ENCODE data around the gene GALK1.

The GALK1 gene

GRCh38 chr17:75731086-75731715 lies 33.8 kb downstream of the GALK1 start:
- no peak overlapping the region for H3K4me3 ChIP-seq (ENCODE audit: low read length)
- no peaks in the 10 kb centered on the region for H3K9me3 ChIP-seq (replicated peaks; ENCODE audit: insufficient read depth, low read length)
- H3K79me2 ChIP-seq (ENCODE audit: low read length): no peaks in the 10 kb centered on the region
- no peak for DNase-seq
- H3K4me1 ChIP-seq (ENCODE audit: low read length): peaks cover 7% of the 10 kb centered on the region
- H3F3A ChIP-seq (ENCODE audit: insufficient read depth, low read length): no peaks in the 10 kb centered on the region
- no peak overlapping the region for H2AFZ ChIP-seq (ENCODE audit: low read length)
- no peak overlapping the region for H3K4me2 ChIP-seq (ENCODE audit: low read depth, low read length)
- H3K9ac ChIP-seq (ENCODE audit: low read length): no peak overlapping the region
- H3K36me3 ChIP-seq (replicated peaks; ENCODE audit: insufficient read depth, low read length): no peaks in the 10 kb centered on the region
- H3K9me2 ChIP-seq (replicated peaks; ENCODE audit: insufficient read depth, low read length): no peaks in the 10 kb centered on the region
- TF ChIP-seq EZH2 (optimal IDR thresholded peaks at IDR 0.05; ENCODE audit: low read depth, low read length) (no peak), CTCF (IDR thresholded peaks at IDR 0.05; ENCODE audit: low read length) (no peak), EZH2phosphoT487 (IDR thresholded peaks at IDR 0.05; ENCODE audit: low read length) (no peak)
- H4K20me1 ChIP-seq (ENCODE audit: insufficient read depth, low read length): no peaks in the 10 kb centered on the region
- H3K27ac ChIP-seq (ENCODE audit: low read length): no peak overlapping the region
- no peaks in the 10 kb centered on the region for H3K27me3 ChIP-seq (replicated peaks; ENCODE audit: insufficient read depth, low read length)

- Histone ChIP-seq H4K20me1 (ENCODE audit: insufficient read depth, low read length) (no peaks in the 10 kb centered on the region), H3K79me2 (ENCODE audit: low read length) (no peaks in the 10 kb centered on the region), H3F3A (ENCODE audit: insufficient read depth, low read length) (no peaks in the 10 kb centered on the region), H2AFZ (ENCODE audit: low read length) (no peak overlapping the region), H3K27ac (ENCODE audit: low read length) (no peak overlapping the region), H3K9ac (ENCODE audit: low read length) (no peak overlapping the region), H3K9me2 (replicated peaks; ENCODE audit: insufficient read depth, low read length) (no peaks in the 10 kb centered on the region), H3K9me3 (replicated peaks; ENCODE audit: insufficient read depth, low read length) (no peaks in the 10 kb centered on the region), H3K4me1 (ENCODE audit: low read length) (peaks cover 7% of the 10 kb centered on the region), H3K4me3 (ENCODE audit: low read length) (no peak overlapping the region), H3K36me3 (replicated peaks; ENCODE audit: insufficient read depth, low read length) (no peaks in the 10 kb centered on the region), H3K4me2 (ENCODE audit: low read depth, low read length) (no peak overlapping the region), H3K27me3 (replicated peaks; ENCODE audit: insufficient read depth, low read length) (no peaks in the 10 kb centered on the region)
- TF ChIP-seq EZH2phosphoT487 (IDR thresholded peaks at IDR 0.05; ENCODE audit: low read length) (no peak), EZH2 (optimal IDR thresholded peaks at IDR 0.05; ENCODE audit: low read depth, low read length) (no peak), CTCF (IDR thresholded peaks at IDR 0.05; ENCODE audit: low read length) (no peak)
- DNase-seq: no peak
Observed at GRCh38 chr17:75730065-75730464, 34.9 kb downstream of the GALK1 start.

GRCh38 chr17:75729351-75729750 lies 35.6 kb downstream of the GALK1 start:
- no peaks in the 10 kb centered on the region for H4K20me1 ChIP-seq (ENCODE audit: insufficient read depth, low read length)
- no peak for TF ChIP-seq CTCF (IDR thresholded peaks at IDR 0.05; ENCODE audit: low read length)
- TF ChIP-seq EZH2phosphoT487 (IDR thresholded peaks at IDR 0.05; ENCODE audit: low read length): no peak
- TF ChIP-seq EZH2 (optimal IDR thresholded peaks at IDR 0.05; ENCODE audit: low read depth, low read length): no peak
- H3K4me1 ChIP-seq (ENCODE audit: low read length): peaks cover 1% of the 10 kb centered on the region
- no peak overlapping the region for H3K27ac ChIP-seq (ENCODE audit: low read length)
- no peak overlapping the region for H3K9ac ChIP-seq (ENCODE audit: low read length)
- H3K4me3 ChIP-seq (ENCODE audit: low read length): no peak overlapping the region
- H3K4me2 ChIP-seq (ENCODE audit: low read depth, low read length): no peak overlapping the region
- no peaks in the 10 kb centered on the region for H3K9me3 ChIP-seq (replicated peaks; ENCODE audit: insufficient read depth, low read length)
- H3K9me2 ChIP-seq (replicated peaks; ENCODE audit: insufficient read depth, low read length): no peaks in the 10 kb centered on the region
- no peak for DNase-seq
- H2AFZ ChIP-seq (ENCODE audit: low read length): no peak overlapping the region
- no peaks in the 10 kb centered on the region for H3K79me2 ChIP-seq (ENCODE audit: low read length)
- no peaks in the 10 kb centered on the region for H3F3A ChIP-seq (ENCODE audit: insufficient read depth, low read length)
- no peaks in the 10 kb centered on the region for H3K27me3 ChIP-seq (replicated peaks; ENCODE audit: insufficient read depth, low read length)
- H3K36me3 ChIP-seq (replicated peaks; ENCODE audit: insufficient read depth, low read length): no peaks in the 10 kb centered on the region
